HEK293T (cell line): ENCODE results near the gene CSTF2T.

Experiments used
- BHLHE40 ChIP-seq: fragments of 450-650 bp; IDR thresholded peaks from 2 replicates; pipeline ENCODE4 v1.6.1; 2016; ENCODE audit warnings: mild to moderate bottlenecking, moderate library complexity, borderline replicate concordance
- ELF4 ChIP-seq: fragments of 450-650 bp; IDR thresholded peaks from 2 replicates; pipeline ENCODE4 v1.6.1; 2017; ENCODE audit warnings: antibody characterized with exemption
- FOXK2 ChIP-seq: fragments of 450-650 bp; IDR thresholded peaks from 2 replicates; pipeline ENCODE4 v1.6.1; 2016; ENCODE audit warnings: mild to moderate bottlenecking
- FOXM1 ChIP-seq: fragments of 450-650 bp; IDR thresholded peaks from 2 replicates; pipeline ENCODE4 v1.6.1; 2017; ENCODE audit warnings: mild to moderate bottlenecking, borderline replicate concordance
- NFRKB ChIP-seq: fragments of 450-650 bp; IDR thresholded peaks from 2 replicates; pipeline ENCODE4 v1.6.1; 2016; ENCODE audit warnings: mild to moderate bottlenecking, moderate library complexity
- SP1 ChIP-seq: fragments of 450-650 bp; IDR thresholded peaks from 2 replicates; pipeline ENCODE4 v1.6.1; 2017
- SUZ12 ChIP-seq: fragments of 450-650 bp; IDR thresholded peaks from 2 replicates; pipeline ENCODE4 v1.6.1; 2016; ENCODE audit warnings: mild to moderate bottlenecking
- TF ChIP-seq, protein P1 (sequence below): fragments of 450-650 bp; IDR thresholded peaks from 2 replicates; pipeline ENCODE4 v1.6.1; 2016

DNA sequence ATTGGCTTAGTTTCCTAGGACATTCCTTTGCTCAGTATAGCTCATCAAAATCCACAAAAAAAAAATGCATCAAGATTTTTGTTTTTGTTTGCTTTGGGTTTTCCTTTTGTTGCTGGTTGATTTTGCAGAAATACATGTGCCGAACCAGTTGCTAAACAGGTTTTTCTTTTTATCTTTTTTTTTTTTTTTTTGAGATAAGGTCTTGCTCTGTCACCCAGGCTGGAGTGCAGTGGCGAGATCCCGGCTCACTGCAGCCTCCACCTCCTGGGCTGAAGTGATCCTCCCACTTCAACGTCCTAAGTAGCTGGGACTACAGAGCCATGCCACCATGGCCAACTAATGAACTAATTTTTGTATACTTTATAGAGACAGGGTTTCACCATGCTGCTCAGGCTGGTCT lies 8.3 kb downstream of the CSTF2T start:
- TF ChIP-seq, protein P1, sequence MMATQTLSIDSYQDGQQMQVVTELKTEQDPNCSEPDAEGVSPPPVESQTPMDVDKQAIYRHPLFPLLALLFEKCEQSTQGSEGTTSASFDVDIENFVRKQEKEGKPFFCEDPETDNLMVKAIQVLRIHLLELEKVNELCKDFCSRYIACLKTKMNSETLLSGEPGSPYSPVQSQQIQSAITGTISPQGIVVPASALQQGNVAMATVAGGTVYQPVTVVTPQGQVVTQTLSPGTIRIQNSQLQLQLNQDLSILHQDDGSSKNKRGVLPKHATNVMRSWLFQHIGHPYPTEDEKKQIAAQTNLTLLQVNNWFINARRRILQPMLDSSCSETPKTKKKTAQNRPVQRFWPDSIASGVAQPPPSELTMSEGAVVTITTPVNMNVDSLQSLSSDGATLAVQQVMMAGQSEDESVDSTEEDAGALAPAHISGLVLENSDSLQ = no peak
- TF ChIP-seq SP1 = no peak
- TF ChIP-seq BHLHE40 = no peak
- TF ChIP-seq ELF4 = no peak
- TF ChIP-seq NFRKB = no peak
- TF ChIP-seq FOXM1 = no peak
- no peak for TF ChIP-seq FOXK2
- no peak for TF ChIP-seq SUZ12
